Astrocyte of the spinal cord (primary cell): ENCODE measurements around the gene UVRAG.

Experiments used
- DNase-seq: peaks from one replicate; pipeline ENCODE4 v3.0.0; 2011; ENCODE audit warnings: low read depth, low spot score
- H3K4me3 ChIP-seq: 2 replicates; pipeline ENCODE4 v1.5.1; 2011; ENCODE audit warnings: low read depth, mild to moderate bottlenecking, low read length, moderate library complexity
- CTCF ChIP-seq: IDR thresholded peaks from 2 replicates; pipeline ENCODE4 v1.5.1; 2012; ENCODE audit warnings: low read depth, mild to moderate bottlenecking, low read length, inconsistent platforms
- in situ Hi-C: cut with HindIII; loops from 2 replicates; pipeline ENCODE4 v1.10.0; 2017; ENCODE audit warnings: low sequenced_read_pairs

Gene UVRAG

GRCh38 chr11:75831915-75832502 is 17.0 kb downstream of the UVRAG start:
- DNase-seq: no peak
- H3K4me3 ChIP-seq: no peak overlapping the region
- no peak for TF ChIP-seq CTCF
- in situ Hi-C loops: no loop called here

GRCh38 chr11:75834728-75835127 is 19.7 kb downstream of the UVRAG start:
- TF ChIP-seq CTCF: no peak
- DNase-seq: no peak
- in situ Hi-C loops: no loop called here
- H3K4me3 ChIP-seq: no peak overlapping the region

GRCh38 chr11:75836417-75836816 is 21.4 kb downstream of the UVRAG start:
- DNase-seq: no peak
- no peak overlapping the region for H3K4me3 ChIP-seq
- in situ Hi-C loops: no loop called here
- TF ChIP-seq CTCF: no peak

GRCh38 chr11:75839851-75840250 is 24.8 kb downstream of the UVRAG start:
- H3K4me3 ChIP-seq: no peak overlapping the region
- in situ Hi-C loops: no loop called here
- no peak for DNase-seq
- TF ChIP-seq CTCF: no peak

GRCh38 chr11:75840522-75840921 is 25.5 kb downstream of the UVRAG start:
- no peak overlapping the region for H3K4me3 ChIP-seq
- DNase-seq: no peak
- TF ChIP-seq CTCF: no peak
- in situ Hi-C loops: no loop called here

GRCh38 chr11:75841739-75842138 is 26.7 kb downstream of the UVRAG start:
- H3K4me3 ChIP-seq: no peak overlapping the region
- no peak for DNase-seq
- in situ Hi-C loops: no loop called here
- no peak for TF ChIP-seq CTCF

GRCh38 chr11:75845324-75845723 is 30.3 kb downstream of the UVRAG start:
- no peak overlapping the region for H3K4me3 ChIP-seq
- in situ Hi-C loops: no loop called here
- DNase-seq: no peak
- no peak for TF ChIP-seq CTCF
